Esophagus muscularis mucosa (tissue), 4 donors: ENCODE measurements around the gene MBIP.

ENCODE experiments used
- EP300 ChIP-seq: sonication (generic); formaldehyde crosslinking; IDR thresholded peaks from one replicate; pipeline ENCODE4 v1.6.1; 2017; ENCODE audit warnings: antibody characterized with exemption
- POLR2A ChIP-seq: fragments of 450-650 bp; IDR thresholded peaks from one replicate; pipeline ENCODE4 v1.6.1; 2017; ENCODE audit warnings: antibody characterized with exemption, moderate library complexity, mild to moderate bottlenecking, low read depth
- POLR2AphosphoS5 ChIP-seq, 2 donors: sonication (generic); formaldehyde crosslinking; IDR thresholded peaks; one replicate each; pipeline ENCODE4 v1.6.1; 2017; ENCODE audit warnings: antibody characterized with exemption in 2 of 2
- TF ChIP-seq, protein P1 (sequence below), 3 experiments: fragments of 200-600 bp in 2 of 3; fragments of 450-650 bp in 1 of 3; sonication (generic) in 2 of 3; IDR thresholded peaks; one replicate each; pipeline ENCODE4 v1.5.1; 2017 to 2019; ENCODE audit warnings: antibody characterized with exemption in 3 of 3, mild to moderate bottlenecking in 2 of 3, moderate library complexity in 1 of 3

DNA sequence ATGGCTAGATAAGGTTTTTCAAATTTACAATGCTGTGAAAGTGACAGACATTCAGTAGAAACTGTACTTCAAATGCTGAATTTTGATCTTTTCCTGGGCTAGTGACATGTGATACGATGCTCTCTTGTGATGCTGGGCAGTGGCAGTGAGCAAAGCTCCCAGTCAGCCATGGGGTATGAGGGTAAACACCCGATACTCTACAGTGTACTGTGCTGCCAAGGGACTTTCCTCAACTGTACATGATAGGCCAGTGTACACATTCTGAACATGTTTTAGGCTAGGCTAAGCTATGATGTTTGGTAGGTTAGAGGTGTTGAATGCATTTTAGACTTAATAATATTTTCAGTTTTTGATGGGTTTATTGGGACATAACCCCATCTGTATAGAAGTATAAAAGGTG, 17.6 kb downstream of the MBIP start:
- TF ChIP-seq, protein P1, sequence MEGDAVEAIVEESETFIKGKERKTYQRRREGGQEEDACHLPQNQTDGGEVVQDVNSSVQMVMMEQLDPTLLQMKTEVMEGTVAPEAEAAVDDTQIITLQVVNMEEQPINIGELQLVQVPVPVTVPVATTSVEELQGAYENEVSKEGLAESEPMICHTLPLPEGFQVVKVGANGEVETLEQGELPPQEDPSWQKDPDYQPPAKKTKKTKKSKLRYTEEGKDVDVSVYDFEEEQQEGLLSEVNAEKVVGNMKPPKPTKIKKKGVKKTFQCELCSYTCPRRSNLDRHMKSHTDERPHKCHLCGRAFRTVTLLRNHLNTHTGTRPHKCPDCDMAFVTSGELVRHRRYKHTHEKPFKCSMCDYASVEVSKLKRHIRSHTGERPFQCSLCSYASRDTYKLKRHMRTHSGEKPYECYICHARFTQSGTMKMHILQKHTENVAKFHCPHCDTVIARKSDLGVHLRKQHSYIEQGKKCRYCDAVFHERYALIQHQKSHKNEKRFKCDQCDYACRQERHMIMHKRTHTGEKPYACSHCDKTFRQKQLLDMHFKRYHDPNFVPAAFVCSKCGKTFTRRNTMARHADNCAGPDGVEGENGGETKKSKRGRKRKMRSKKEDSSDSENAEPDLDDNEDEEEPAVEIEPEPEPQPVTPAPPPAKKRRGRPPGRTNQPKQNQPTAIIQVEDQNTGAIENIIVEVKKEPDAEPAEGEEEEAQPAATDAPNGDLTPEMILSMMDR (IDR thresholded peaks at IDR 0.05), result no peak
- TF ChIP-seq POLR2A (no peak), EP300 (no peak), POLR2AphosphoS5 (IDR thresholded peaks at IDR 0.05) (no peak)
